C4-2B (cell line): Measurements from ENCODE around the gene DGKH.
A peak's percentile ranks its signal among the peaks of the same experiment; 100 is the strongest.

Experiments used
- H3K27ac ChIP-seq: fragments of 450-650 bp; 2 replicates; pipeline ENCODE4 v1.5.1; 2017
- CTCF ChIP-seq: fragments of 450-650 bp; conservative IDR thresholded peaks from 2 replicates; pipeline ENCODE4 v1.5.1; 2017; ENCODE audit warnings: mild to moderate bottlenecking
- ZFX ChIP-seq: fragments of 450-650 bp; IDR thresholded peaks from 2 replicates; pipeline ENCODE4 v1.6.1; 2017

Gene DGKH

GRCh38 chr13:42048342-42048683 lies at the start of gene DGKH:
Gene DGKH (plus strand): TSS chr13:42048648. CDS start chr13:42048774, 126 bp downstream.
- TF ChIP-seq CTCF = no peak
- H3K27ac ChIP-seq = peak within 1 kb of the TSS; percentile 88

GRCh38 chr13:42000846-42001245 lies 47.6 kb upstream of the DGKH start:
- TF ChIP-seq CTCF = no peak
- TF ChIP-seq ZFX = no peak
- no peak overlapping the region for H3K27ac ChIP-seq

- no peak overlapping the region for H3K27ac ChIP-seq
- TF ChIP-seq ZFX (no peak), CTCF (no peak)
Observed at GRCh38 chr13:42001580-42001979, 46.9 kb upstream of the DGKH start.

GRCh38 chr13:42002066-42002465 lies 46.4 kb upstream of the DGKH start:
- TF ChIP-seq ZFX (no peak), CTCF (no peak)
- no peak overlapping the region for H3K27ac ChIP-seq

- no peak overlapping the region for H3K27ac ChIP-seq
- TF ChIP-seq CTCF (no peak), ZFX (no peak)
Observed at GRCh38 chr13:42007844-42008243, 40.6 kb upstream of the DGKH start.

GRCh38 chr13:42009057-42009456 lies 39.4 kb upstream of the DGKH start:
- TF ChIP-seq CTCF (no peak), ZFX (no peak)
- H3K27ac ChIP-seq = no peak overlapping the region

- no peak for TF ChIP-seq ZFX
- no peak for TF ChIP-seq CTCF
- H3K27ac ChIP-seq = peak overlapping the region; percentile 36
Observed at GRCh38 chr13:42011601-42012350, 36.7 kb upstream of the DGKH start.
